Activated T-cell treated with anti-CD3 and anti-CD28 coated beads, Interleukin-2, amount 50 U/mL, for 72 hours (primary cell): ENCODE results near the gene ARHGEF12. TPM values are rescaled to one million over a fixed set of nuclear protein-coding genes. Genes with fewer than 3 reads are reported as not detected.

Source experiments
- ATAC-seq, 2 donors: fragments of 150-1000 bp; cut with Tn5 transposase; replicated peaks in 1 of 2; 2 replicates each; pipeline ENCODE4 v1.10.0; 2021; ENCODE audit warnings: moderate library complexity in 2 of 2, mild to moderate bottlenecking in 1 of 2
- DNase-seq, 2 donors: peaks; one replicate each; pipeline ENCODE4 v3.0.0; 2021 to 2022; ENCODE audit warnings: mixed read lengths in 1 of 2
- H3K27ac Mint-ChIP-seq: one replicate; pipeline ENCODE4 v1.8.0; 2022; ENCODE audit warnings: mild to moderate bottlenecking, moderate library complexity, mixed read lengths
- H3K27me3 Mint-ChIP-seq: one replicate; pipeline ENCODE4 v1.8.0; 2022; ENCODE audit warnings: low read depth, mixed read lengths
- H3K36me3 Mint-ChIP-seq, 2 donors: one replicate each; pipeline ENCODE4 v1.8.0; 2022; ENCODE audit warnings: mixed read lengths in 2 of 2, mild to moderate bottlenecking in 1 of 2; ENCODE audit not compliant: insufficient read depth in 2 of 2
- H3K4me1 Mint-ChIP-seq: one replicate; pipeline ENCODE4 v1.8.0; 2022; ENCODE audit warnings: low read depth, mixed read lengths
- H3K4me3 Mint-ChIP-seq, 2 donors: one replicate each; pipeline ENCODE4 v1.8.0; 2022; ENCODE audit warnings: mild to moderate bottlenecking in 2 of 2, mixed read lengths in 2 of 2, moderate library complexity in 2 of 2
- H3K9me3 Mint-ChIP-seq, 2 donors: one replicate each; pipeline ENCODE4 v1.8.0; 2022; ENCODE audit warnings: mixed read lengths in 2 of 2
- total RNA-seq, 2 donors: library from RNA; stranded (reverse); gene quantifications; one replicate each; pipeline ENCODE4 v1.2.3, GENCODE V29; 2022

The ARHGEF12 gene
- total RNA-seq, 2 donors from 2014 or later, result 16.1 to 20.5 TPM

DNA sequence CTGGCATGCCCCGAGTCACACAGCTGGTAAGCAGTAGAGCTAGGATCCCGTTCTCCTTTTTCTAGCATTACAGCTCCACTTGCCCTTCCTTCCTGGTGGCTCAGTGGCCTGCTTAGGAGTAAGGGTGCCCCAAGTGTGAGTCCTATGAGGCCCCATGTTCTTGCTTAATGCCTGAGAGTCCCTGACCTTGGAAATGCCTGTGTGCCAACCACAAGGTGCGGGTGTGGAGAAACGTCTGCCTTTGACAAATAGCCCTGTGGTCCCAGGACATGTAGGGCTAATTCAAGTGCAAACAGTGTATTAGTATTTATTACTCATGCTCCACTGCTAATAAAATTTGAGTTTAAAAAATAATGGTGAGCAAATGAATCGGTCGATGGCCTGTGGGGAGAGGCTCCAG, 193.7 kb downstream of the ARHGEF12 start:
- H3K27me3 Mint-ChIP-seq, result no peaks in the 10 kb centered on the region
- no peaks in the 10 kb centered on the region for H3K36me3 Mint-ChIP-seq
- no peak overlapping the region for H3K27ac Mint-ChIP-seq
- H3K9me3 Mint-ChIP-seq, result no peaks in the 10 kb centered on the region
- no peak overlapping the region for H3K4me3 Mint-ChIP-seq
- peaks cover 5% of the 10 kb centered on the region for H3K4me1 Mint-ChIP-seq
- no peak for ATAC-seq
- no peak for DNase-seq

- no peaks in the 10 kb centered on the region for H3K36me3 Mint-ChIP-seq
- DNase-seq (no peak), ATAC-seq (no peak)
- peaks cover 6% of the 10 kb centered on the region for H3K27me3 Mint-ChIP-seq
- no peaks in the 10 kb centered on the region for H3K9me3 Mint-ChIP-seq
- H3K4me3 Mint-ChIP-seq, result no peak overlapping the region
- H3K27ac Mint-ChIP-seq, result no peak overlapping the region
- peaks cover 5% of the 10 kb centered on the region for H3K4me1 Mint-ChIP-seq
These were observed 196.0 kb downstream of the ARHGEF12 start for GRCh38 chr11:120532082-120532831.

- H3K27me3 Mint-ChIP-seq, result peaks cover 6% of the 10 kb centered on the region
- no peaks in the 10 kb centered on the region for H3K9me3 Mint-ChIP-seq
- ATAC-seq (no peak), DNase-seq (no peak)
- H3K27ac Mint-ChIP-seq, result no peak overlapping the region
- peaks cover 5% of the 10 kb centered on the region for H3K4me1 Mint-ChIP-seq
- no peaks in the 10 kb centered on the region for H3K36me3 Mint-ChIP-seq
- no peak overlapping the region for H3K4me3 Mint-ChIP-seq
These were observed 196.6 kb downstream of the ARHGEF12 start for GRCh38 chr11:120532832-120533196.

- peaks cover 4% of the 10 kb centered on the region for H3K4me1 Mint-ChIP-seq
- H3K27me3 Mint-ChIP-seq, result peaks cover 6% of the 10 kb centered on the region
- DNase-seq (no peak), ATAC-seq (no peak)
- no peaks in the 10 kb centered on the region for H3K36me3 Mint-ChIP-seq
- no peaks in the 10 kb centered on the region for H3K9me3 Mint-ChIP-seq
- no peak overlapping the region for H3K27ac Mint-ChIP-seq
- H3K4me3 Mint-ChIP-seq, result no peak overlapping the region
These were observed 200.0 kb downstream of the ARHGEF12 start for GRCh38 chr11:120536091-120536796.

DNA sequence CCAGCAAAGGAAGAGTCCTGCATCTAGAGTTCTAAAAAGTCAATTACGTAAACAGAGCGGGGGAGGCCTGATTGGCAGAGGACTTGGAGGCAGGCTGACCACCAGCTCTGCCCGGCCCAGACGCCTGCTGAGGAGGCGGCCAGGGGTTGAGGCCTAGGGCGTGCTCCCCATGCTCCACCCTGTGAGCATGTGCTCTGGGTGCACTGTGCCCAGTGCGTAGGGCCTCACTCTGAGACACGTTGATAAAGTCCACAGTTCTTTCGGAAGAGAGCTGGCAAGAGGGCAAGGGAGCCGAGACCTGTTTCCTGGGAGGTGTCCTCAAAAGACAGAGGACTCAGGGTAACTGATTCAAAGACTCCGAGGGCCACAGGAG, 200.6 kb downstream of the ARHGEF12 start:
- H3K36me3 Mint-ChIP-seq, result no peaks in the 10 kb centered on the region
- H3K9me3 Mint-ChIP-seq, result peaks cover 0 to 2% of the 10 kb centered on the region in 2 donors
- ATAC-seq (no peak), DNase-seq (no peak)
- H3K27me3 Mint-ChIP-seq, result peaks cover 6% of the 10 kb centered on the region
- no peak overlapping the region for H3K27ac Mint-ChIP-seq
- no peak overlapping the region for H3K4me3 Mint-ChIP-seq
- no peaks in the 10 kb centered on the region for H3K4me1 Mint-ChIP-seq

DNA sequence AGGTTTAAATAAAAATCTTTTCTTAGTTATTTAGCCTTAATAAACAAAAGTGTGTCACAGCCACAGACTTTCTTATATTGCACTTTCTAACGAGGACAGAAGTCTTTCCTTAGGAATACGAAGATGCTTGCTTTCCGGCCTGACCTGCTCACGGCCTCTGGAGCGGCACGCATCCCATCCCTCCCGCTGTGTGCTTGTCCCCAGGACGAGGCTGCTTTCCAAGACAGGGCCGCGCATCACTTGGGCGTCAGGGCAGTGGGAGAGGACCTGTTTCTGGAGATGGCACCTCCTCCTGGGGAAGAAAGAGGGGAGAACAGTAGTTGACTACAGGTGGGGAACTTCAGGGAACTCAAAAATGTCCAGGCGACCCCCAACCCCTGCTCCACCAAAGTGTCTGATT, 201.8 kb downstream of the ARHGEF12 start:
- Mint-ChIP-seq H3K9me3 (peaks cover 0 to 2% of the 10 kb centered on the region in 2 donors), H3K27ac (no peak overlapping the region), H3K4me3 (no peak overlapping the region), H3K36me3 (no peaks in the 10 kb centered on the region), H3K4me1 (no peaks in the 10 kb centered on the region), H3K27me3 (peaks cover 6% of the 10 kb centered on the region)
- ATAC-seq (no peak), DNase-seq (no peak)

GRCh38 chr11:120538707-120539106, 202.5 kb downstream of the ARHGEF12 start:
- DNase-seq (no peak), ATAC-seq (no peak)
- H3K9me3 Mint-ChIP-seq, result peaks cover 0 to 2% of the 10 kb centered on the region in 2 donors
- no peaks in the 10 kb centered on the region for H3K36me3 Mint-ChIP-seq
- no peaks in the 10 kb centered on the region for H3K4me1 Mint-ChIP-seq
- no peak overlapping the region for H3K4me3 Mint-ChIP-seq
- H3K27me3 Mint-ChIP-seq, result peaks cover 6% of the 10 kb centered on the region
- H3K27ac Mint-ChIP-seq, result no peak overlapping the region

Other genes with a start within 250 kb of the ARHGEF12 start
- not detected for gene TRIM29, start 198.3 kb upstream of the ARHGEF12 start, total RNA-seq
- 1 to 10 TPM; 1.2 to 2.4 TPM for gene OAF, start 125.4 kb upstream of the ARHGEF12 start, total RNA-seq
- gene POU2F3, start 96.3 kb upstream of the ARHGEF12 start, total RNA-seq, result under 1 TPM; 0.14 to 0.39 TPM
- 1 to 10 TPM; 2.0 to 2.8 TPM for gene TLCD5, start 11.1 kb upstream of the ARHGEF12 start, total RNA-seq
- gene GRIK4, start 175.3 kb downstream of the ARHGEF12 start, total RNA-seq, result under 1 TPM in 1 of 2 donors, not detected in 1; 0.12 TPM